GM19372 (cell line): ENCODE measurements around the gene MEAF6.
"Not testable (repeated sequence)": the region's sequence is repeated elsewhere in the genome, so short reads cannot be mapped to it uniquely, and the experiment has no call there.

Experiments used
- ATAC-seq: cut with Tn5 transposase; IDR thresholded peaks from one replicate; pipeline ENCODE4 v1.9.1; 2021; ENCODE audit warnings: mild to moderate bottlenecking, low read depth, moderate library complexity; ENCODE audit not compliant: unreplicated experiment

Gene MEAF6

GRCh38 chr1:37532418-37533156, 18.0 kb upstream of the MEAF6 start:
- not testable (repeated sequence) for ATAC-seq

- ATAC-seq, result not testable (repeated sequence)
These were observed 15.3 kb upstream of the MEAF6 start for GRCh38 chr1:37529888-37530287.

- ATAC-seq, result no peak
These were observed 5.0 kb upstream of the MEAF6 start for GRCh38 chr1:37519613-37520012.

- ATAC-seq, result not testable (repeated sequence)
These were observed 4.4 kb upstream of the MEAF6 start for GRCh38 chr1:37518929-37519328.

- not testable (repeated sequence) for ATAC-seq
These were observed 3.7 kb upstream of the MEAF6 start for GRCh38 chr1:37518241-37518640.

GRCh38 chr1:37517569-37517968, 3.0 kb upstream of the MEAF6 start:
- no peak for ATAC-seq

- no peak for ATAC-seq
These were observed 844 bp upstream of the MEAF6 start for GRCh38 chr1:37515185-37516034.

- peak; percentile 27 for ATAC-seq
These were observed 694 bp downstream of the MEAF6 start for GRCh38 chr1:37513795-37514349.

- no peak for ATAC-seq
These were observed 5.4 kb downstream of the MEAF6 start for GRCh38 chr1:37509181-37509580.

GRCh38 chr1:37506740-37507139, 7.8 kb downstream of the MEAF6 start:
- no peak for ATAC-seq

GRCh38 chr1:37502791-37503190, 11.8 kb downstream of the MEAF6 start:
- not testable (repeated sequence) for ATAC-seq

GRCh38 chr1:37502104-37502503, 12.5 kb downstream of the MEAF6 start:
- no peak for ATAC-seq

GRCh38 chr1:37501661-37502060, 12.9 kb downstream of the MEAF6 start:
- ATAC-seq, result no peak

- ATAC-seq, result no peak
These were observed 15.5 kb downstream of the MEAF6 start for GRCh38 chr1:37498872-37499617.

- no peak for ATAC-seq
These were observed 16.7 kb downstream of the MEAF6 start for GRCh38 chr1:37497832-37498231.

- ATAC-seq, result no peak
These were observed 18.7 kb downstream of the MEAF6 start for GRCh38 chr1:37495875-37496274.

- ATAC-seq, result no peak
These were observed 21.0 kb downstream of the MEAF6 start for GRCh38 chr1:37493336-37494098.

GRCh38 chr1:37487619-37487984, 27.0 kb downstream of the MEAF6 start:
- no peak for ATAC-seq

GRCh38 chr1:37486680-37487618, 27.6 kb downstream of the MEAF6 start:
- no peak for ATAC-seq
